K562 (cell line): Measurements from ENCODE around the gene SCG3. TPM values are rescaled to one million over a fixed set of nuclear protein-coding genes. Genes with fewer than 3 reads are reported as not detected.

Experiments used
- BCL6 ChIP-seq: fragments of 250-450 bp; sonication (Bioruptor Pico); IDR thresholded peaks from 2 replicates; pipeline ENCODE4 v1.4.0; 2020
- CCNT2 ChIP-seq: IDR thresholded peaks from 2 replicates; pipeline ENCODE4 v1.6.1; 2011; ENCODE audit warnings: borderline replicate concordance, low read depth, mild to moderate bottlenecking, moderate library complexity, mixed read lengths, low read length; ENCODE audit not compliant: insufficient read length; ENCODE audit errors: extremely low read depth
- CXXC5 ChIP-seq: fragments of 250-450 bp; sonication (Bioruptor Pico); IDR thresholded peaks from 2 replicates; pipeline ENCODE4 v1.8.0; 2022; ENCODE audit warnings: inconsistent platforms, mild to moderate bottlenecking, moderate library complexity
- DMBX1 ChIP-seq: fragments of 250-450 bp; sonication (Bioruptor Pico); IDR thresholded peaks from 2 replicates; pipeline ENCODE4 v1.8.0; 2022; ENCODE audit warnings: inconsistent platforms, mild to moderate bottlenecking, moderate library complexity, borderline replicate concordance
- DPF2 ChIP-seq: fragments of 450-650 bp; IDR thresholded peaks from 2 replicates; pipeline ENCODE4 v1.6.1; 2016
- ELF4 ChIP-seq: fragments of 450-650 bp; formaldehyde crosslinking; IDR thresholded peaks from 2 replicates; pipeline ENCODE4 v1.4.0; 2022; ENCODE audit warnings: missing genetic modification characterization
- FOXK2 ChIP-seq, 2 experiments: fragments of 450-650 bp; IDR thresholded peaks in 1 of 2; conservative IDR thresholded peaks in 1 of 2; 2 replicates each; pipeline ENCODE4 v1.6.1; 2016; ENCODE audit warnings: low read depth in 2 of 2, mild to moderate bottlenecking in 1 of 2
- HMGN3 ChIP-seq: IDR thresholded peaks from 2 replicates; pipeline ENCODE4 v1.6.1; 2011; ENCODE audit warnings: borderline replicate concordance, low read depth, mild to moderate bottlenecking, mixed read lengths, low read length; ENCODE audit not compliant: insufficient read length; ENCODE audit errors: extremely low read depth
- JUN ChIP-seq, 2 experiments: sonication (generic) in 1 of 2; formaldehyde crosslinking in 1 of 2; IDR thresholded peaks; 2 replicates each; pipeline versions ENCODE4 v1.6.1 to v1.8.0; 2012 to 2022; ENCODE audit warnings: borderline replicate concordance in 2 of 2, mild to moderate bottlenecking in 2 of 2, improper control_type of control experiment in 1 of 2, low read depth in 1 of 2, low read length in 1 of 2, missing genetic modification reagents in 1 of 2
- MAFF ChIP-seq: IDR thresholded peaks from 2 replicates; pipeline ENCODE4 v1.6.1; 2012; ENCODE audit warnings: low read length, improper control_type of control experiment
- NBN ChIP-seq: fragments of 450-650 bp; IDR thresholded peaks from 2 replicates; pipeline ENCODE4 v1.6.1; 2016; ENCODE audit warnings: low read depth, mild to moderate bottlenecking
- RCOR1 ChIP-seq, 2 experiments: IDR thresholded peaks; 2 replicates each; pipeline ENCODE4 v1.6.1; 2012; ENCODE audit warnings: low read depth in 2 of 2, low read length in 2 of 2, borderline replicate concordance in 1 of 2, improper control_type of control experiment in 1 of 2
- SREBF2 ChIP-seq: sonication (generic); formaldehyde crosslinking; IDR thresholded peaks from 2 replicates; pipeline ENCODE4 v1.4.0; 2020; ENCODE audit warnings: mild to moderate bottlenecking, missing genetic modification reagents
- TAF9B ChIP-seq: fragments of 450-650 bp; IDR thresholded peaks from 2 replicates; pipeline ENCODE4 v1.6.1; 2018; ENCODE audit warnings: mild to moderate bottlenecking; ENCODE audit not compliant: partially characterized antibody
- TBP ChIP-seq: optimal IDR thresholded peaks from 2 replicates; pipeline ENCODE3; 2011; ENCODE audit warnings: low read depth, low read length, improper control_type of control experiment
- TOE1 ChIP-seq, 2 experiments: fragments of 450-650 bp in 1 of 2; sonication (generic) in 1 of 2; formaldehyde crosslinking in 1 of 2; IDR thresholded peaks; 2 replicates each; pipeline versions ENCODE4 v1.7.1 to v1.8.0; 2016 to 2022; ENCODE audit warnings: borderline replicate concordance in 2 of 2, mild to moderate bottlenecking in 2 of 2, antibody characterized with exemption in 1 of 2, inconsistent platforms in 1 of 2, low read depth in 1 of 2, missing genetic modification reagents in 1 of 2, moderate library complexity in 1 of 2
- TRIM28 ChIP-seq: fragments of 450-650 bp; IDR thresholded peaks from 2 replicates; pipeline ENCODE4 v1.6.1; 2017
- YY1 ChIP-seq, 3 experiments: IDR thresholded peaks; 2 replicates each; pipeline ENCODE4 v1.6.1; 2011; ENCODE audit warnings: low read length in 2 of 3, mild to moderate bottlenecking in 2 of 3, moderate library complexity in 2 of 3, borderline replicate concordance in 1 of 3, control low read depth in 1 of 3, low read depth in 1 of 3; ENCODE audit not compliant: insufficient read depth in 3 of 3, insufficient replicate concordance in 2 of 3, control insufficient read depth in 1 of 3, insufficient read length in 1 of 3; ENCODE audit errors: extremely low read depth in 1 of 3
- ZNF324 ChIP-seq: fragments of 250-450 bp; sonication (Bioruptor Pico); IDR thresholded peaks from 2 replicates; pipeline ENCODE4 v1.4.0; 2020; ENCODE audit warnings: mild to moderate bottlenecking
- ZNF589 ChIP-seq: fragments of 200-800 bp; sonication (Bioruptor generic); IDR thresholded peaks from 2 replicates; pipeline ENCODE4 v1.6.1; 2016; ENCODE audit warnings: low read depth, missing genetic modification characterization, missing compliant biosample characterization
- ZNF592 ChIP-seq: fragments of 450-650 bp; IDR thresholded peaks from 2 replicates; pipeline ENCODE4 v1.6.1; 2017; ENCODE audit warnings: antibody characterized with exemption, mild to moderate bottlenecking
- polyA plus RNA-seq, 8 experiments: library from polyadenylated mRNA; depleted of rRNA in 4 of 8; stranded (reverse) in 5 of 8; unstranded in 3 of 8; fragments of >200 nt; fragmentation: Nextera tagmentation in 2 of 8; fragmentation: Illumina TruSeq in 1 of 8; extraction: Ambion mirVana in 2 of 8; extraction: Trizol in 1 of 8; gene quantifications; 2 replicates each; pipeline versions ENCODE4 v1.2.1 to v1.2.3, GENCODE V29; 2011 to 2014; ENCODE audit warnings: inconsistent platforms in 1 of 8, missing spikeins in 1 of 8
- total RNA-seq, 7 experiments: library from RNA; depleted of rRNA in 6 of 7; stranded (reverse); fragments of >200 nt in 6 of 7; fragmentation: Illumina TruSeq in 2 of 7; extraction: Trizol in 2 of 7; gene quantifications; 2 replicates each; pipeline versions ENCODE4 v1.2.1 to v1.2.3, GENCODE V29; 2011 to 2021; ENCODE audit warnings: low replicate concordance in 1 of 7
- TF ChIP-seq, protein P1 (sequence below): fragments of 200-800 bp; sonication (Bioruptor generic); IDR thresholded peaks from 2 replicates; pipeline ENCODE4 v1.6.1; 2017; ENCODE audit warnings: missing genetic modification characterization, missing compliant biosample characterization

Gene SCG3
- total and polyA plus RNA-seq, 9 of the 15 experiments (the other 6 are each of a cell fraction or from before 2014, with no cell fraction given) = 13.0 to 43.8 (median 21.0) TPM

- TF ChIP-seq FOXK2 (conservative IDR thresholded peaks at IDR 0.05 in 1 of 2, IDR thresholded peaks at IDR 0.05 in 1 of 2; ENCODE audit: low read depth in 2 of 2) = peak; percentile 74 to 83; a peak in 3 of 4 replicates
- peak; percentile 69; the same call in 1 of the 2 replicates for TF ChIP-seq TRIM28
- 0 out of 2 replicates have a peak, but pooled peaks have one; percentile 42 for TF ChIP-seq ZNF324 (CRISPR knock-in tag)
- TF ChIP-seq RCOR1 (IDR thresholded peaks at IDR 0.05; ENCODE audit: borderline replicate concordance in 1 of 2, low read depth in 2 of 2, low read length in 2 of 2) = peak; percentile 93 to 99
- TF ChIP-seq TAF9B = peak; percentile 64
- TF ChIP-seq TOE1 (IDR thresholded peaks at IDR 0.05; ENCODE audit: borderline replicate concordance) = peak; percentile 58; the same call in 1 of the 2 replicates
- TF ChIP-seq TOE1 (CRISPR knock-in tag; IDR thresholded peaks at IDR 0.05; ENCODE audit: borderline replicate concordance, low read depth) = no peak
- TF ChIP-seq ELF4 (CRISPR knock-in tag) = peak; percentile 93
- TF ChIP-seq, protein P1, sequence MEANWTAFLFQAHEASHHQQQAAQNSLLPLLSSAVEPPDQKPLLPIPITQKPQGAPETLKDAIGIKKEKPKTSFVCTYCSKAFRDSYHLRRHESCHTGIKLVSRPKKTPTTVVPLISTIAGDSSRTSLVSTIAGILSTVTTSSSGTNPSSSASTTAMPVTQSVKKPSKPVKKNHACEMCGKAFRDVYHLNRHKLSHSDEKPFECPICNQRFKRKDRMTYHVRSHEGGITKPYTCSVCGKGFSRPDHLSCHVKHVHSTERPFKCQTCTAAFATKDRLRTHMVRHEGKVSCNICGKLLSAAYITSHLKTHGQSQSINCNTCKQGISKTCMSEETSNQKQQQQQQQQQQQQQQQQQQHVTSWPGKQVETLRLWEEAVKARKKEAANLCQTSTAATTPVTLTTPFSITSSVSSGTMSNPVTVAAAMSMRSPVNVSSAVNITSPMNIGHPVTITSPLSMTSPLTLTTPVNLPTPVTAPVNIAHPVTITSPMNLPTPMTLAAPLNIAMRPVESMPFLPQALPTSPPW (CRISPR knock-in tag) = peak; percentile 60; the same call in 1 of the 2 replicates
- peak; percentile 93 for TF ChIP-seq NBN
- TF ChIP-seq JUN (IDR thresholded peaks at IDR 0.05; ENCODE audit: borderline replicate concordance, low read depth, low read length) = peak; percentile 65; the same call in 1 of the 2 replicates
- TF ChIP-seq JUN (CRISPR knock-in tag; IDR thresholded peaks at IDR 0.05; ENCODE audit: borderline replicate concordance) = no peak
- peak; percentile 73 for TF ChIP-seq CXXC5
- TF ChIP-seq DMBX1 = peak; percentile 78
- TF ChIP-seq ZNF589 (CRISPR knock-in tag) = peak; percentile 88
- TF ChIP-seq MAFF = peak; percentile 82; the same call in 1 of the 2 replicates
- TF ChIP-seq BCL6 (CRISPR knock-in tag) = 0 out of 2 replicates have a peak, but pooled peaks have one; percentile 54
- peak; percentile 97 for TF ChIP-seq DPF2
- TF ChIP-seq YY1 (IDR thresholded peaks at IDR 0.05; ENCODE audit: borderline replicate concordance in 1 of 3, control insufficient read depth in 1 of 3, extremely low read depth in 1 of 3, insufficient read depth in 3 of 3, insufficient read length in 1 of 3, insufficient replicate concordance in 2 of 3, low read depth in 1 of 3, low read length in 2 of 3) = peak in 1 of 3 experiments; percentile 30
- TF ChIP-seq TBP = no peak
- peak; percentile 89 for TF ChIP-seq HMGN3
- peak; percentile 95 for TF ChIP-seq CCNT2
- TF ChIP-seq SREBF2 = no peak
- TF ChIP-seq ZNF592 = 0 out of 2 replicates have a peak, but pooled peaks have one; percentile 26
Observed at GRCh38 chr15:51647128-51647562, 34.2 kb upstream of the SCG3 start (continued).
